ENCODE data around the gene CDK5R2.

- TF ChIP-seq CTCF (IDR thresholded peaks at IDR 0.05; ENCODE audit: insufficient read depth, low read depth, low read length), result no peak
- TF ChIP-seq EZH2 (IDR thresholded peaks at IDR 0.05; ENCODE audit: insufficient read depth, low read length), result no peak
These were observed 32.7 kb downstream of the CDK5R2 start for GRCh38 chr2:218992196-218992595.
